Esophagus squamous epithelium (tissue), 5 donors: ENCODE results near the gene REEP6. TPM values are rescaled to one million over a fixed set of nuclear protein-coding genes. Genes with fewer than 3 reads are reported as not detected.
A peak's percentile ranks its signal among the peaks of the same experiment; 100 is the strongest.

Experiments
- DNase-seq: peaks from one replicate; lab custom pipeline; 2025; lab: John Stamatoyannopoulos, UW
- H3K27ac ChIP-seq, 4 donors: fragments of 200-600 bp; sonication (generic); one replicate each; pipeline ENCODE4 v1.5.1; 2016 to 2019; ENCODE audit warnings: mild to moderate bottlenecking in 1 of 4
- H3K27me3 ChIP-seq, 4 donors: fragments of 200-600 bp; sonication (generic); 1 replicate in 3 of 4; 2 replicates in 1 of 4; pipeline versions ENCODE4 v1.5.1 to v1.6.0; 2017 to 2021; ENCODE audit warnings: antibody characterized with exemption in 1 of 4
- H3K36me3 ChIP-seq, 3 donors: fragments of 200-600 bp; sonication (generic); one replicate each; pipeline ENCODE4 v1.5.1; 2016 to 2019
- H3K4me1 ChIP-seq, 3 donors: fragments of 200-600 bp; sonication (generic); one replicate each; pipeline ENCODE4 v1.5.1; 2017 to 2019
- H3K4me3 ChIP-seq, 4 donors: fragments of 200-600 bp; sonication (generic); 1 replicate in 3 of 4; 2 replicates in 1 of 4; pipeline ENCODE4 v1.5.1; 2016 to 2019; ENCODE audit warnings: mild to moderate bottlenecking in 2 of 4, moderate library complexity in 1 of 4
- H3K9me3 ChIP-seq, 3 donors: fragments of 200-600 bp; sonication (generic); one replicate each; pipeline ENCODE4 v1.5.1; 2016 to 2019
- CTCF ChIP-seq, 6 experiments: fragments of 450-650 bp in 4 of 6; fragments of 200-600 bp in 2 of 6; sonication (generic) in 2 of 6; IDR thresholded peaks; one replicate each; pipeline ENCODE4 v1.5.1; 2016 to 2019; ENCODE audit warnings: antibody characterized with exemption in 6 of 6, mild to moderate bottlenecking in 4 of 6, moderate library complexity in 4 of 6
- POLR2A ChIP-seq, 4 donors: fragments of 450-650 bp; IDR thresholded peaks; one replicate each; pipeline ENCODE4 v1.6.1; 2017; ENCODE audit warnings: antibody characterized with exemption in 4 of 4, mild to moderate bottlenecking in 4 of 4, moderate library complexity in 3 of 4
- WGBS, 2 donors: methylation state at CpG; one replicate each; pipeline ENCODE4 v1.1.5; 2018; 5-methylcytosine and 5-hydroxymethylcytosine counted together
- intact Hi-C: fragments of 100-400 bp; cut with DNase I; formaldehyde crosslinking; loops from one replicate; pipeline ENCODE4 v1.15.0; 2022
- total RNA-seq, 4 donors: library from RNA; depleted of rRNA; stranded (reverse); fragments of >200 nt; gene quantifications; one replicate each; pipeline ENCODE4 v1.1.0, GENCODE V29; 2016
- donor health status: DM: yes; HTN: yes; CAD: no.

REEP6 gene
- total RNA-seq, 4 donors from 2014 or later: 5.7 to 13.8 (median 9.4) TPM

DNA sequence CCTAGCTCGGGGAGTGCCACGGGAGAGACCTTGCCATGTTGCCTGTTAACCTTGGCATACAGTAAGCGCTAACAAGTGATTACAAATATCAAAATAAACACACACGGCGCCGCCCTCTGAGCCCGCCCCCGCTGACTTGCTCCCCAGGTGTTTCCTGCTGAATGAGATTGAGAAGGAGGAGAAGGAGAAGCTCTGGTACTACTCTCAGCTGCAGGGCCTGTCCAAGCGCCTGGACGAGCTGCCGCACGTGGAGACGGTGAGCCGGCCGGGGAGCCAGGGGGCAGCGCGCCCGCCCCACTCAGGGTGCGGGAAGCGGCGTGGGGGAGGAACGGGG lies 36.0 kb upstream of the REEP6 start:
- peaks cover 34 to 99% (median 41%) of the 10 kb centered on the region in 4 donors for H3K27me3 ChIP-seq

GRCh38 chr19:1455336-1456120 lies 35.5 kb upstream of the REEP6 start:
- Histone ChIP-seq H3K27ac (peak overlapping the region in 1 of 4 donors; percentile 72), H3K27me3 (peaks cover 28 to 94% (median 36%) of the 10 kb centered on the region in 4 donors), H3K9me3 (no peaks in the 10 kb centered on the region), H3K4me1 (peaks cover 19 to 51% (median 20%) of the 10 kb centered on the region in 3 donors), H3K36me3 (peaks cover 0 to 6% (median under 1%) of the 10 kb centered on the region in 3 donors), H3K4me3 (no peak overlapping the region)
- intact Hi-C loops: loop anchor here (10.0 kb wide), 1 partner anchor 171 kb away; the partner anchor contains the start of gene EFNA2
- WGBS, 2 donors: 13 to 16% methylated on average over 15 to 19 of the region's 42 CpGs
- no peak for DNase-seq
- TF ChIP-seq POLR2A (IDR thresholded peaks at IDR 0.05): no peak
- TF ChIP-seq CTCF (IDR thresholded peaks at IDR 0.05): no peak

More for the DNA sequence above, 36.0 kb upstream of the REEP6 start:
- Histone ChIP-seq H3K4me3 (no peak overlapping the region), H3K9me3 (no peaks in the 10 kb centered on the region), H3K4me1 (peaks cover 19 to 54% (median 20%) of the 10 kb centered on the region in 3 donors), H3K36me3 (peaks cover 0 to under 1% (median 0%) of the 10 kb centered on the region in 3 donors), H3K27ac (peak overlapping the region in 1 of 4 donors; percentile 72)
- WGBS, 2 donors: 5% methylated on average over 14 of the region's 22 CpGs; no CpG with 5 or more reads in 1 of the 2 donors
- no peak for DNase-seq
- intact Hi-C loops: loop anchor here (10.0 kb wide), 1 partner anchor 170 kb away; the partner anchor contains the start of gene EFNA2
- no peak for TF ChIP-seq POLR2A (IDR thresholded peaks at IDR 0.05)
- TF ChIP-seq CTCF (IDR thresholded peaks at IDR 0.05): no peak

GRCh38 chr19:1456121-1456900 lies 34.7 kb upstream of the REEP6 start:
- Histone ChIP-seq H3K27me3 (peaks cover 22 to 86% (median 30%) of the 10 kb centered on the region in 4 donors), H3K4me1 (peaks cover 19 to 51% (median 20%) of the 10 kb centered on the region in 3 donors), H3K36me3 (peaks cover 0 to 14% (median 7%) of the 10 kb centered on the region in 3 donors), H3K27ac (no peak overlapping the region), H3K4me3 (no peak overlapping the region), H3K9me3 (no peaks in the 10 kb centered on the region)
- no peak for TF ChIP-seq CTCF (IDR thresholded peaks at IDR 0.05)
- no peak for TF ChIP-seq POLR2A (IDR thresholded peaks at IDR 0.05)
- DNase-seq: no peak
- 20% methylated on average over 4 of the region's 43 CpGs; no CpG with 5 or more reads in 1 of the 2 donors for WGBS, 2 donors
- intact Hi-C loops: loop anchor here (10.0 kb wide), 1 partner anchor 172 kb away; the partner anchor contains the start of gene EFNA2

DNA sequence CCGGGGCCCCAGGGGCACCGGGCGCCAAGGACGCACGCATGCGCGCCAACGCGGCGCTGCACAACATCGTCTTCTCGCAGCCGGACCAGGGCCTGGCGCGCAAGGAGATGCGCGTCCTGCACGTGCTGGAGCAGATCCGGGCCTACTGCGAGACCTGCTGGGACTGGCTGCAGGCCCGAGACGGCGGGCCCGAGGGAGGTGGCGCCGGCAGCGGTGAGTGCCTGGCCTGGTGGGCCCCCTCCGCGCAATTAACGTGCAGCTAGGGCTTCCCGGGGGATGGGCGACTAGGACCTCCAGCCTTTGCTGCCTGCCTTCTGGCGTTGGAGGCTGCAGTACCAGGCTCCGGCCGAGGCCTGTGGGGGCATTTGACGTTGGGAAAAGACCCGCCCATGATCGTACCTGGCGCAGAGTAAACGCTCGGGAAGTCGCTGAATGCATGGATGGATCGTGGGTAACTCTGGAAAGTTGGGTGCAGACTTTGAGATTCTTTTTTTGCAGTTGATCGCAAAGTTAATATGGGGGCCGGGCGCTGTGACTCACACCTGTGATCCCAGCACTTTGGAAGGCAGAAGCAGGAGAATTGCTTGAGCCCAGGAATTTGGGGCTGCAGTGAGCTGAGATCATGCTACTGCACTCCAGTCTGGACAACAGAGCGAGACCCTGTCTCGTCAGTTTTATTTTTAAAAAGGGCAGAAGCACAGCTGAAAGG lies 33.8 kb upstream of the REEP6 start:
- H3K27me3 ChIP-seq: peaks cover 14 to 77% (median 22%) of the 10 kb centered on the region in 4 donors
- intact Hi-C loops: loop anchor here (10.0 kb wide), 1 partner anchor 172 kb away; the partner anchor contains the start of gene EFNA2
- DNase-seq: no peak

More for the DNA sequence above, 33.8 kb upstream of the REEP6 start:
- H3K4me3 ChIP-seq: no peak overlapping the region
- 28 to 80% methylated on average over 1 to 25 of the region's 48 CpGs for WGBS, 2 donors
- no peak for TF ChIP-seq POLR2A (IDR thresholded peaks at IDR 0.05)
- TF ChIP-seq CTCF (IDR thresholded peaks at IDR 0.05): peak in 2 of 6 experiments; percentile 14 to 32
- H3K4me1 ChIP-seq: peaks cover 19 to 51% (median 20%) of the 10 kb centered on the region in 3 donors
- no peak overlapping the region for H3K27ac ChIP-seq
- H3K36me3 ChIP-seq: peaks cover 0 to 15% (median 7%) of the 10 kb centered on the region in 3 donors
- H3K9me3 ChIP-seq: no peaks in the 10 kb centered on the region
